GM12892 (cell line): ENCODE measurements around the gene DYRK1A.

Experiments
- POLR2A ChIP-seq: IDR thresholded peaks from 2 replicates; pipeline ENCODE4 v1.6.1; 2011; ENCODE audit warnings: low read depth, low read length, control low read depth
- TAF1 ChIP-seq: IDR thresholded peaks from 2 replicates; pipeline ENCODE4 v1.6.1; 2011; ENCODE audit warnings: low read depth, mild to moderate bottlenecking, control low read depth, low read length, borderline replicate concordance

DNA sequence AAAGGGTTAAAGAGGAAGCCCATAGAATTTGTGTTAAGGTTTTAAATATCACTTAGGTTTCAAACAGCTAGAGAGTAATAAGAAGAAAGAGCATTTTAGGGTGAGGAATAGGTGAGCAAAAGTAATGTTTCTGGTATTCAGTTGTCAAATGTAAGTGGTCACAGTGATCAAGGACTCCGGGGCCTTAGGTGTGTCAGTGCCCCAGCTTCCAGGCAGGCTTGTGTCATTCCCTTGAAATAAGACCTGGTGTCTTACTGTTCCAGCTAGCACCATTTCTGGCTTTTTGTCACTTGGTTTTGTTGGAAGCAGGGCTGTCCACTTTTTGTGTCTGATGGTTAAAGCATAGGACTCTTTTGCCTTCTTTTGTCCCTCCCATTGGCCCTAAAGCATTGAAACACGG lies 69.6 kb downstream of the DYRK1A start:
- TF ChIP-seq POLR2A (no peak), TAF1 (no peak)
